T-helper 17 cell (primary cell): Measurements from ENCODE around the gene COL6A6. TPM values are rescaled to one million over a fixed set of nuclear protein-coding genes. Genes with fewer than 3 reads are reported as not detected.

Experiments
- ATAC-seq: fragments of 150-1000 bp; cut with Tn5 transposase; 2 replicates; pipeline ENCODE4 v1.10.0; 2021; ENCODE audit warnings: mild to moderate bottlenecking, moderate library complexity
- DNase-seq, 3 donors: peaks; one replicate each; pipeline versions ENCODE4 v3.0.0 to v3.0.0-alpha.2; 2020 to 2021
- H3K9me3 ChIP-seq: one replicate; pipeline ENCODE4 v1.7.0; 2013; ENCODE audit warnings: low read length, mild to moderate bottlenecking; ENCODE audit not compliant: control insufficient read depth, poor library complexity, severe bottlenecking
- H3K27ac Mint-ChIP-seq: one replicate; pipeline ENCODE4 v1.8.0; 2022; ENCODE audit warnings: mild to moderate bottlenecking, moderate library complexity, mixed read lengths
- H3K27me3 Mint-ChIP-seq: one replicate; pipeline ENCODE4 v1.8.0; 2022; ENCODE audit warnings: mixed read lengths
- H3K36me3 Mint-ChIP-seq: one replicate; pipeline ENCODE4 v1.8.0; 2022; ENCODE audit warnings: low read depth, mixed read lengths
- H3K4me1 Mint-ChIP-seq: one replicate; pipeline ENCODE4 v1.8.0; 2022; ENCODE audit warnings: mild to moderate bottlenecking, mixed read lengths
- H3K4me3 Mint-ChIP-seq: one replicate; pipeline ENCODE4 v1.8.0; 2022; ENCODE audit warnings: mild to moderate bottlenecking, moderate library complexity, mixed read lengths
- total RNA-seq, 4 donors: library from RNA in 2 of 4; stranded (reverse) in 2 of 4; gene quantifications; one replicate each; pipeline ENCODE4 v1.2.3 and lab custom pipeline; 2022 to 2026

The COL6A6 gene
- total RNA-seq, 2 donors from 2014 or later, result 0.02 to 0.16 TPM

GRCh38 chr3:130514681-130515080 lies 2.3 kb upstream of the COL6A6 start:
- Mint-ChIP-seq H3K4me1 (no peaks in the 10 kb centered on the region), H3K4me3 (no peak overlapping the region), H3K27ac (no peak overlapping the region), H3K36me3 (peaks cover 2% of the 10 kb centered on the region), H3K27me3 (peaks cover 49% of the 10 kb centered on the region)
- ATAC-seq (no peak), DNase-seq (no peak)
- H3K9me3 ChIP-seq, result no peaks in the 10 kb centered on the region

DNA sequence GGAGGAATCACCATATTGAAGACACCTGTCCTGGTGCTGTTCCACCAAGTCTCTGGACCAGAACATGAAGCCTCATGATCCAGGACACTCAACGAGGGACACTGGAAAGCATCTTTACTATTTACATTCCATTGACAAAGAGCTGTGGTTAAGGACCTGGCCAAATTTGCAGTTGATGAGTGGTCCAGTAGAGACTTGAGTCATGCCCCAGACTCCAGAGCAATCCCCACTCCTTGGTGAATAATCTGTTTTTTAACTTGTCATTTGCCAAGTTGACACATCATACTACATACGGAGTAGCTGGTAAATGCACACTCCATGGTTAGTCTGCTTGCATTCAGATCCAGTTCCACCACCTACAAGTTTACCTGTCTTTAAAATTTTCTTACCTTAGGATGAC lies 1.2 kb upstream of the COL6A6 start:
- peaks cover 53% of the 10 kb centered on the region for H3K27me3 Mint-ChIP-seq
- ATAC-seq (no peak), DNase-seq (no peak)
- H3K27ac Mint-ChIP-seq, result no peak overlapping the region
- peaks cover 2% of the 10 kb centered on the region for H3K36me3 Mint-ChIP-seq
- H3K9me3 ChIP-seq, result no peaks in the 10 kb centered on the region
- no peaks in the 10 kb centered on the region for H3K4me1 Mint-ChIP-seq
- H3K4me3 Mint-ChIP-seq, result no peak overlapping the region

- Mint-ChIP-seq H3K27ac (no peak overlapping the region), H3K4me3 (no peak overlapping the region), H3K27me3 (peaks cover 57% of the 10 kb centered on the region), H3K4me1 (no peaks in the 10 kb centered on the region), H3K36me3 (peaks cover 3% of the 10 kb centered on the region)
- ATAC-seq (no peak), DNase-seq (no peak)
- H3K9me3 ChIP-seq, result no peaks in the 10 kb centered on the region
These were observed 625 bp downstream of the COL6A6 start for GRCh38 chr3:130517602-130518001.

DNA sequence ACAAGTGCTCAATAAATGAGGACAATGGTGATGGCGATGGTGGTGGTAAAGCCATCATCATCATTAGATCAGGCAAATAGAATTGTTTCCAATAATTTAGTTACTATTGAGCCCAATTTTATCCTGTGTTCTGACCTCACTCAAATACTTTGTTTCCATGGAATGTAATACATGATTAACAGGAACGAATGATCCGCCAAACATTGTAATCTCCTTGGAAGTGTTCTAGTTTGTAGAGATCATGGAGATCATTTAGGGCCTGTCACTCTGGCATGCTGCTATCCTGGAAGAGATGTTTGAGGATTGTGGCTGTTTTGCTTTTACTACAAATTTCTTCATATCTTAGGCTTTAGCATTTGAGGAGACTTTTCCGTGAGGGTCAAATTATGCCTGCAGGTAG lies 2.8 kb downstream of the COL6A6 start:
- Mint-ChIP-seq H3K36me3 (peaks cover 5% of the 10 kb centered on the region), H3K27me3 (peaks cover 67% of the 10 kb centered on the region), H3K4me1 (no peaks in the 10 kb centered on the region), H3K27ac (no peak overlapping the region), H3K4me3 (no peak overlapping the region)
- DNase-seq (no peak), ATAC-seq (no peak)
- H3K9me3 ChIP-seq, result no peaks in the 10 kb centered on the region

GRCh38 chr3:130522399-130522798 lies 5.4 kb downstream of the COL6A6 start:
- H3K27ac Mint-ChIP-seq, result no peak overlapping the region
- peaks cover 5% of the 10 kb centered on the region for H3K36me3 Mint-ChIP-seq
- H3K4me3 Mint-ChIP-seq, result no peak overlapping the region
- DNase-seq (no peak), ATAC-seq (no peak)
- H3K9me3 ChIP-seq, result no peaks in the 10 kb centered on the region
- peaks cover 61% of the 10 kb centered on the region for H3K27me3 Mint-ChIP-seq
- no peaks in the 10 kb centered on the region for H3K4me1 Mint-ChIP-seq

DNA sequence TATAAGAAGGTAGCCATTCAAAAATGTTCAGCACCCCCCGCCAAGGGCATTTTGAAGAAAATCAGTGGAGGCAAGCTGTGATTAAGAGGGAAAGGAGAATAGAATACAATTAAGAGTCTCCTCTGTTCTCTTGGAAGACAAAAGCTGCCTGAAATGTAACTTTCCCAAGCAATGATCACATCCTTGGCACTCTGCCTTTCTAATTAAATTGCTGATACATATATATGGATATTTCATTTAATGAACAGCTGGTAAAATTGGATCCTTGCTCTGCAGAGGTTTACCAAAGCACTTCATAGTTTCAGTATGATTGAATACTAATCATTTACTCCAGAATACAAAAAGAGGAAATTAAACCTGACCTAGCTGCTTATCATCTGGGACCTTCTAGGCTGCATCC lies 10.4 kb downstream of the COL6A6 start:
- Mint-ChIP-seq H3K4me1 (peaks cover 12% of the 10 kb centered on the region), H3K27me3 (peaks cover 28% of the 10 kb centered on the region), H3K36me3 (peaks cover 4% of the 10 kb centered on the region), H3K27ac (no peak overlapping the region), H3K4me3 (no peak overlapping the region)
- ATAC-seq (no peak), DNase-seq (no peak)
- no peaks in the 10 kb centered on the region for H3K9me3 ChIP-seq

DNA sequence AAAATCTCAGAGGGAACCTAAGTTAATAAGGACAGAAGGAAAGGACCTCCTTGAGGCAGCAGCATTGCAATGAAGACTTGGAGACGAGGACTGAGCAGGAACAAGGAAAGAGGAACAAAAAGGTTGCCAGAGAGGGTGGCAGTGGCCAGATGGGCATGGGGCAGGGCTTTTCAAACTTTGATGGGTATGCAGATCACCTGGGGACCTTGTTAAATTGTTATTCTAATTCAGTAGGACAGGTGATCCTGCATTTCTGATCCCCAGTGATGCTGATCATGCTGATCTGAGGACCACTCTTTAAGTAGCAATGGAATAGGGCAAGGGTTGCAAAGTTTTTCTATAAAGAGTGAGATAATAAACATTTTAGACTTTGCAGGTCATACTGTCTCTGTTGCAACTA lies 11.1 kb downstream of the COL6A6 start:
- Mint-ChIP-seq H3K36me3 (peaks cover 2% of the 10 kb centered on the region), H3K27ac (no peak overlapping the region), H3K27me3 (peaks cover 21% of the 10 kb centered on the region), H3K4me1 (peaks cover 12% of the 10 kb centered on the region), H3K4me3 (no peak overlapping the region)
- no peaks in the 10 kb centered on the region for H3K9me3 ChIP-seq
- no peak for ATAC-seq
- no peak for DNase-seq

DNA sequence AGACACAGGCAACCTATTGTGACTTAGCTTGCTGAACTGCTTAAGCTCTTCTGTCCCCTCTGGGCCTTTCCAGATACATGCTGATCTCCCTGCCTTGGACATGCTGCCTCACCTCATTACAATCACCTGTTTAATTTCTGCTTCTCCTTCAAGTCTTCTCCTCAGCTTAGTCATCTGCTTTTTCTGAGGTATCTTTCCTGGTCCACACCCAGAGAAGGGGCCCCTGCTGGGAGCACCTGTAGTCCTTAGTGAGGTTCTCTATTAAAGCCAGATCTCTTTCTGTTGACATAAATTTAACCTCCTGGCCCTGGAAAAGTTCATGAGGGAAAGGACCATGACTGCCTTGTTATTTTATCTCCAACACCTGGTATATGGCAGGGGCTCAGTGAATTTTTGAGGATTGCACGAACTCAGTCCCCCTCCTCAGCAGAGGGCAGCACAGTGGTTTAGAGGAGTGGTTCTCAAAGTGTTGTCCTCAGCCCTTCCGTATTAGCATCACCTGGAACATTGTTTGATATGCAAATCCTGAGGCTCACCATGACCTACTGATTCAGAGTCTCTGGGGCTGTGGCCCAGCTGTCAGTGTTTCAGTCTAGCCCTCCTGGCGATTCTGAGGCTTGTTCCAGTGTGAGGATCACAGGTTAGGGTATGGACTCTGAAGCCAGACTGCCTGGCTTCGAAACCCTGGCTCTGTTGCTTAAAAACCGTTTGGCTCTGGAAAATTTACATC lies 12.7 kb downstream of the COL6A6 start:
- Mint-ChIP-seq H3K4me1 (peaks cover 12% of the 10 kb centered on the region), H3K36me3 (peaks cover 2% of the 10 kb centered on the region), H3K27me3 (peaks cover 11% of the 10 kb centered on the region), H3K4me3 (no peak overlapping the region), H3K27ac (peak overlapping the region; percentile 8)
- no peak for DNase-seq
- H3K9me3 ChIP-seq, result no peaks in the 10 kb centered on the region
- no peak for ATAC-seq

GRCh38 chr3:130533247-130533646 lies 16.3 kb downstream of the COL6A6 start:
- Mint-ChIP-seq H3K27me3 (peaks cover 28% of the 10 kb centered on the region), H3K36me3 (peaks cover 9% of the 10 kb centered on the region), H3K4me1 (peaks cover 9% of the 10 kb centered on the region), H3K27ac (no peak overlapping the region), H3K4me3 (no peak overlapping the region)
- ATAC-seq, result no peak
- no peaks in the 10 kb centered on the region for H3K9me3 ChIP-seq
- DNase-seq, result no peak

- H3K4me3 Mint-ChIP-seq, result no peak overlapping the region
- no peaks in the 10 kb centered on the region for H3K9me3 ChIP-seq
- no peaks in the 10 kb centered on the region for H3K4me1 Mint-ChIP-seq
- no peak overlapping the region for H3K27ac Mint-ChIP-seq
- DNase-seq (no peak), ATAC-seq (no peak)
- peaks cover 7% of the 10 kb centered on the region for H3K36me3 Mint-ChIP-seq
- peaks cover 33% of the 10 kb centered on the region for H3K27me3 Mint-ChIP-seq
These were observed 20.8 kb downstream of the COL6A6 start for GRCh38 chr3:130537673-130538304.

DNA sequence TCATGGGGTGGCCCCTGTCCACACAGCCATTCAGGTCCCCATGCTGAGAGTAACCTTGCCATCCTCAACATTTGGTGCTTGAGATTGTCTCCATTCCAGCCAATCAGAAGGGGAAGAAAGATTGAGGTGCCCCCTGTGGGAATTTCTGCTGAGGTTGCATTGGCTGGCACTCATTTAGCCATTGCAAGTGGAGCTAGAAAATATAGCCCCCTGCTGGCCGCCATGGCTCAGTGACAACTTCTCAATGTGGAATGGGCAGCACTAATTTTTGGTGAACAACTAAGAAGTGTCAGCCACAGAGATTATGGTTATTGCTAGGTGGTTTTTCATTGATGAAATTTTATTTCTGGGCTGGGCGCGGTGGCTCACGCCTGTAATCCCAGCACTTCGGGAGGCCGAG lies 22.0 kb downstream of the COL6A6 start:
- peaks cover 40% of the 10 kb centered on the region for H3K27me3 Mint-ChIP-seq
- H3K4me1 Mint-ChIP-seq, result peaks cover 2% of the 10 kb centered on the region
- no peaks in the 10 kb centered on the region for H3K9me3 ChIP-seq
- DNase-seq, result peak in 1 of 3 donors; percentile 17
- ATAC-seq, result no peak
- peaks cover 7% of the 10 kb centered on the region for H3K36me3 Mint-ChIP-seq
- H3K4me3 Mint-ChIP-seq, result no peak overlapping the region
- H3K27ac Mint-ChIP-seq, result no peak overlapping the region

DNA sequence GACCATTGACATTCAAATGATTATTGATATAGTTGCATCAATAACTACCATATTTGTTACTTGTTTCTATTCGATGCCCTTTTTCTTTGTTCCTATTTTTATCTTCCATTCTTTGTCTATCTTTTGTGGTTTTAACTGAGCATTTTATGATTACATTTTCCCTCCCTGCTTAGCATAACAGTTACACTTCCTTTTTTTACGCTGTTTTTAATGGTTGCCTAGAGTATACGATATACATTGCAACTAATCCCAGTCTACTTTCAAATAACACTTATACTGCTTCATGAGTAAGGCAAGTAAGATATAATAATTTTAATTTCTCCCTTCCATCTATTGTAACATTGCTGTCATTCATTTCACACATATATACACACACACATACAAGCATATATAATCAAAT lies 26.3 kb downstream of the COL6A6 start:
- Mint-ChIP-seq H3K36me3 (no peaks in the 10 kb centered on the region), H3K27me3 (peaks cover 19% of the 10 kb centered on the region), H3K4me3 (no peak overlapping the region), H3K4me1 (peaks cover 2% of the 10 kb centered on the region), H3K27ac (no peak overlapping the region)
- ATAC-seq, result no peak
- H3K9me3 ChIP-seq, result no peaks in the 10 kb centered on the region
- DNase-seq, result no peak

DNA sequence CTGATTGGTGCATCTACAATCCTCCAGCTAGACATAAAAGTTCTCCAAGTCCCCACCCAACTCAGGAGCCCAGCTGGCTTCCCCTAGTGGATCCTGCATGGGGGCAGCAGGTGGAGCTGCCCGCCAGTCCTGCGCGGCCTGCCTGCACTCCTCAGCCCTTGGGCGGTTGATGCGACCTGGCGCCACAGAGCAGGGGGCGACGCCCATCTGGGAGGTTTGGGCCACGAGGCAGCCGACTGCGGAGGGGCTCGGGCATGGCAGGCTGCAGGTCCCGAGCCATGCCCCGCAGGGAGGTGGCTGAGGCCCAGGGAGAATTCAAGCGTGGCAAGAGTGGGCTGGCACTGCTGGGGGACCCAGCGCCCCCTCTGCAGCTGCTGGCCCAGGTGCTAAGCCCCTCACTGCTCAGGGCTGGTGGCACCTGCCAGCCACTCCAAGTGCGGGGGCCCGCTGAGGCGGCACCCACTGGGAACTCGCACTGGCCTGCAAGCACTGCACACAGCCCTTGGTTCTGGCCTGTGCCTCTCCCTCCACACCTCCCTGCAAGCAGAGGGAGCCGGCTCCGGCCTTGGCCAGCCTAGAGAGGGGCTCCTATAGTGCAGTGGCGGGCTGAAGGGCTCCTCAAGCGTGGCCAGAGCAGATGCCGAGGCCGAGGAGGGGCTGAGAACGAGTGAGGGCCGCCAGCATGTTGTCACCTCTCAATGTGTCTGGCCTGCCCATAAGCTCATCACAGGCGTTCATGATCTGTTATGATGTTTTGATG lies 30.1 kb downstream of the COL6A6 start:
- no peaks in the 10 kb centered on the region for H3K9me3 ChIP-seq
- Mint-ChIP-seq H3K4me3 (no peak overlapping the region), H3K27me3 (peaks cover 18% of the 10 kb centered on the region), H3K36me3 (no peaks in the 10 kb centered on the region), H3K4me1 (peaks cover 2% of the 10 kb centered on the region), H3K27ac (no peak overlapping the region)
- ATAC-seq, result no peak
- DNase-seq, result no peak
